Measurements from ENCODE around the gene VPS37B.
"Not testable (repeated sequence)": the region's sequence is repeated elsewhere in the genome, so short reads cannot be mapped to it uniquely, and the experiment has no call there.

Gene VPS37B

DNA sequence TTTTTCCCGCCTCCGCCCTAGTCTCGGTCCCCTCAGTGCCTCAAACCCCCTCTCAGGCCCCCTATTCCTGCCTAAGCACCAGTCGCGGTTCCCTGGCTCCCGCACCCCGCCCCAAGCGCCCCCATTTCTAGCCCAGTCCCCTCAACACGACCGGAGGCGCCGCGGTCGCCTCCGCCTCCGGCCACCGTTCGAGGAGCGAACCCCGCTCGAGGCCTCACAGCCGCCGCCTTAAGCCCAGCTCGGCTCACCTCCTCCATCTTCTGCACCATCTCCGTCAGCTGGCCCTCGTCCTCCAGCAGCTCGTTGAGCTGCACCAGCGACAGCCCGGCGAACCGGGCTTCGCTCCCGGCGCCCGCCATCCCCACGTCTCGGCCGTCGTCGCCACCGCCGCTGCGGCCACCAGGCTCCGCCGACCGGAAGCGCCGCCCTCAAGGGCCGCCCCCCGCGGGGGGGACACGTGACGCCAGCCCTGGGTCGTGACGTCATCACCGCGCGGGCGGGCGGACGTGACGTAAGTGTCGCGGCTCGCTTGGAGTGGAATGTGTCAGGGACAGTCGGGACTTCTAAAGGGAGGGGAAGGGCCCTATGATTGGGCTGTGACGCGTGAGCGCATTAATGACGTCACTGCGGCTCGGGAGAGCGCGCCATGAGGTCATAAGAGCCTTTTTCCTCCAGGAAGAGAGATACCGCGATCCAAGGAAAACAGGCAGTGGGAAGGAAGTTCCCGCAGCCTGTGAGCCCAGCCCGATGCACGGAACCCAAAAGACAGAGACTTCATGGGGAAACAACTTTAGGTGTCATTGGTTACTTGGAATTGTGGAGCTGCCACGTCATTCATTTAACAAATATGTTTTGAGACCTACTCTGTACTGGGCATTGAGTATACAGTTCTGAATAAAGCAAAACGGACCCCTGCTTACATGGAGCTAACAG, at the start of gene VPS37B:
Gene VPS37B (minus strand): TSS at position 421 of the 933 bp plus-strand sequence. CDS start 62 bp downstream, at position 359.
- peak; percentile 83 for DNase-seq (ENCODE audit: low spot score)

DNA sequence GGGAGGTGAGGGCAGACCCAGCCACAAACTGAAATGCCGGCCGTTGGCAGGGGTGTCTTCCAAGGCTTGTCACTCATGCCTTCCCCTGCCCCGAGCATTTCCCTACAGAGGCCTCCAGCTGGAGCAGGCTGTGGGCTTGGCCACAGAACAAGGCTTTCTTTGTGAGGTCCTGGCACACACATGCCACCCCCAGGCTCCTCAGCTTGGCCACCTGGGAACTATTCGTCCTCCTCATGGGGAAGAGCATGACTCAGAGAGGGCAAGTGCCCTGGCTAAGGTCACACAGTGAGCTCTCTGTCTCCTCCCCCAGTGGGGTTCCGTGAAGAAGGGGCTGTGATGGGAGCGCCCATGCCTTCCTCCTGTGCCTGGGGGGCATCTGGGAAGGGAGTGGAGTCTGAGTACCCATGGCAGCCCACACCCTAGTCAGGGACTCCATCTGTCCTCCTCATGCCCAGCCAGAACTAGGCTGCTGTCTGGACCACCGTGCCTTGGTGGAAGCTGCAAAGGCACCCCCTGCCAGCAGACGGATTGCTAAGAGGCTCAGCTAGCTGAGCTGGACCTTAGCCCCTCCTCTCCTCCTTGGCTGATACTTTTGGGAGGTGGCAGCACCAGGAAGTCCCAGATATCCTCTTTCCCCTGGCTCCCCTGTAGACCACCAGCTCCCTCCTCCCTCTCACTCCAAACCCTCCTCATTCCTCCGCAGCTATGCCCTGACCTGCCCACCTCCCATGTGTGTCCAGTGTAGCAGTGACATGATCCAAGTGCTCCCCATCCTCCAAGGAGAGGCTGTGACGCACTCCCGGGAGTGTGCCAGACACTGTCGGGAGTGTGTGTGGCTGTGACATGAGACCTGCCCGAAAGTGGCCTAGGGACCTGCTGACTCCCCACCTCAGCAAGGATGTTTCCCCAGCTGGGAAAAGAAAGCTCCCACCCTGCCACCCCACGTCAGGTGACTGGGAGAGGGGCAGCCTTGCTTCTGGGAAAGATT, 49.0 kb upstream of the VPS37B start:
- no peak for DNase-seq (ENCODE audit: low spot score)

DNA sequence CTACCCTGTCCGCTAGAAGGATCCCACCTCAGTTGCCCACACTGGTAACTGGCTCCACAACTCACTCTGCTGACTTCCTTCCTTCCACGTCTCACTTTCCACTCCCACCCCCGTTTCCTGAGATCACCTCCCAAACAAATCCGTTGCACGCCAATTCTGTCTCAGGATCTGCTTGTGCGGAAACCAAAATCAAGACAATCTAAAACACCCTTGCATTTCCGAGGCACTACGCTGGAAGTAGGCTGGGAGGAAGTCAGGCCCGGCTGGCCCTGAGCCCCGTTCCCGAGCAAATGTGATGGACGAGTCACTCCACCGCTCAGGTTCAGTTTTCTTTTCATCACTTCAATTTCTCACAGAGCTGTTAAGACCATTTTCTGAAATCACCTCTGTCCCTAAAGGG, 47.3 kb upstream of the VPS37B start:
- DNase-seq (ENCODE audit: low spot score), result peak; percentile 76

DNA sequence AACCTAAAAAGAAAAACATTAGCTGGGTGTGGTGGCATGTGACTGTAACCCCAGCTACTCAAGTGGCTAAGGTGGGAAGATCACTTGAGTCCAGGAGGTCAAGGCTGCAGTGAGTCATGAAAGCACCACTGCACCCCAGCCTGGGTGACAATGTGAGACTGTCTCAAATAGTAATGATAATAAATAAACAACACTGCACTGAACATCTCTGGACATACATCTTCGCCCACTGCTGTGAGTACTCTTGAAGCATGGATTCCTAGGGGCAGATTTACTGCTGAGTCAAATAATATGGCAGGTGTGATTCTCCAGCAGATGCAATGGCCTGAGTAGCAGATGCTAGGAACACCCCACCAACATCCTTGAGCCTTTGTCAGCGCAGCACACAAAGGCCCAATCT, 46.7 kb upstream of the VPS37B start:
- DNase-seq (ENCODE audit: low spot score), result no peak

DNA sequence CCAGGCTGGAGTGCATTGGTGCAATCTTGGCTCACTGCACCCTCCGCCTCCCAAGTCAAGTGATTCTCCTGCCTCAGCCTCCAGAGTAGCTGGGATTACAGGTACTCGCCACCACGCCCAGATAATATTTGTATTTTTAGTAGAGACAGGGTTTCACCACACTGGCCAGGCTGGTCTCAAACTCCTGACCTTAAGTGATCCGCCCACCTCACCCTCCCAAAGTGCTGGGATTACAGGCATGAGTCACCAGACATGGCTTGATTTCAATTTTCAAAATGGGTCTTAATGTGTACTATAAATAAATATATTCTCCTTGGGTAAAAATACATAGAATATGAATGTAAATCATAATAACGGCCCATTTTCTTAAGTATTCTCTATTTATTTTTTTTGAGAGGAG, 45.4 kb upstream of the VPS37B start:
- DNase-seq (ENCODE audit: low spot score), result not testable (repeated sequence)

DNA sequence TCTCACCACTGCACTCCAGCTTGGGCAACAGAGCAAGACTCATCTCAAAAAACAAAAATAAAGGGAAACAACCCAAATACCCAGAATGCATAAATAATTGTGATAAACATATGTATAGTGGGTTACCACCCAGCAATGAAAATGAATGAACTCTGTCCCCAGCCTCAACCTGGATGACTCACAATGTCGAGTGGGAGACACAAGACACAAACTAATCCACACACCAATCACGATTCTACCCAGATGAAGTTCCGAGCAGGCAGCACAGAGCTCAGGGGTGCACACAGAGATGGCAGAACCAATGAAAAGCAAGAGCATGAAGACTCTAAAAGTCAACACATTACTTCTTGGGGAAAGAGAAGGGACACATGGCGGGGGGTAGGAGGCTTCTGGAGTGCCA, 43.2 kb upstream of the VPS37B start:
- no peak for DNase-seq (ENCODE audit: low spot score)

DNA sequence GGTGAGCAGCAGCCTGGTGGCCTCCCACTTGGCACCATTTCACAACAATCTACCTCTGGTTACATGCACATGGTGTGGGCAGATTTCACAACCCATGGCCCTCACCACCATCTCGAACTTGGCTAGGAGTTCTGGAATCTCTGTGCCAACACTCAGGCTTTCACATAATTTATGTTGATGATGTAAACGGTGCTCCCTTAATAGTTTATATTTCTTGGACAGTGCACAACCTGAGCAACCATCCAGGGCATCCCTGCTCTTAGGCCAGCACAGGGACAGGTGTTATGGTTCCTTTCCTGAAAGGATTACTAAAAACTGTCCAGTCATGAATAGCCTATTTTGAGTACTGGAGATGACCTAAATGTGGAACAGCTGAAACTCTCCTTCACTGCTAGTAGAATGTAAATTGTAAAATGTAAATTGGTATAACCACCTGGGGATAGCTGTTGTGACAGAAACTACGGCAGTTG, 41.7 kb upstream of the VPS37B start:
- DNase-seq (ENCODE audit: low spot score), result no peak

DNA sequence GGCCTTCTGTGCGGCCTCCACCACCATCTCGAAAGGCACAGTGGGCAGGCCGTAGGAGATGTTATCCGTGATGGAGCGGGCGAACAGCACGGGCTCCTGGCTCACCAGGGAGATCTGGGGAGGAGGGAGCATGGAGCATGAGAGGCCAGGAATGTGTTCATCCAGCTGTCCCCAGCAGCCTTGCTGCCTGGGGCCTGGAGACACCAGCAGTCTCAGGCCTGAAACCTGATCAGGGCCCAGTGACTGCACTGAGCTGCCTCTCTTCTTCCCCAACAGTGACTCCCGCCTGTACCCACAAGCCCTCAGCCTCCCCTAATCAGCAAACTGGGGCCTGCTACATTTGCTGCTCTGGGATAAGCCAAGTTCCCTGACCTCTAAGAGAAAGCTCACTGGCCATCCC, 39.4 kb upstream of the VPS37B start:
- DNase-seq (ENCODE audit: low spot score), result no peak

DNA sequence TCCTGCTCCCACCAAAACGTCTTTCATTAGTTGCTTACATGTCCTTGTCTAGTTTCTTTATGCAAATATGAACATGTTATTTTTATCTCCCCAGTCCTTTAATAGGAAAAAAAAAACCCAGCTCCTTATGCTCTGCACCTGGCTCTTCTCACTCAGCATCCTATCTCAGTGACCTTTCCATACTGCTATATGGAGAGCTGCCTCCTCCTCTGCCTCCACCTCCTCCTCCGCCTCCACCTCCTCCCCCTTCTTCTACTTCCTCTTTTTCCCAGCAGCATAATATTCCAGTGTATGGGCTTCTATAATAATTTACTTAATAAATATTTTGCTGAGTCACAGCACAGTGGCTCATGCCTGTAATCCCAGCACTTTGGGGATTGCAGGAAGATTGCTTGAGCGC, 38.8 kb upstream of the VPS37B start:
- DNase-seq (ENCODE audit: low spot score), result no peak

DNA sequence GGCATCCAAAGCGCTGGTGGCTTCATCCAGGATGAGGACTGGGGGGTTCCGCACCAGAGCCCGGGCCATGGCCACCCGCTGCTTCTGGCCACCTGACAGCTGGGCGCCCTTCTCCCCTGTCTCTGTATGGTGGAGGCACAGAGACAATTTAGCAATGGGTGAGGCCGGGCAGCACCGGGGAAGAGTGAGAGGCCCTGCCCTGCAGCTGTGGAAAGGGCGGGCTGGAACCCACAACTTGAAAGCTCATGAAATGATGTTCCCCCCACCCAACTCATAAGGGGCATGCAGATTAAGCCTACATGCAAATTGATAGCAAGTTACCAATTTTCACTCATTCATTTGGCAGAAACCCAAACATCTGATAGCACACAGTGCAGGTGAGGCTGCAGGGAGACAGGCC, 36.3 kb upstream of the VPS37B start:
- no peak for DNase-seq (ENCODE audit: low spot score)

- no peak for DNase-seq (ENCODE audit: low spot score)
Measured at GRCh38 chr12:122929812-122930211, 33.9 kb upstream of the VPS37B start.

DNA sequence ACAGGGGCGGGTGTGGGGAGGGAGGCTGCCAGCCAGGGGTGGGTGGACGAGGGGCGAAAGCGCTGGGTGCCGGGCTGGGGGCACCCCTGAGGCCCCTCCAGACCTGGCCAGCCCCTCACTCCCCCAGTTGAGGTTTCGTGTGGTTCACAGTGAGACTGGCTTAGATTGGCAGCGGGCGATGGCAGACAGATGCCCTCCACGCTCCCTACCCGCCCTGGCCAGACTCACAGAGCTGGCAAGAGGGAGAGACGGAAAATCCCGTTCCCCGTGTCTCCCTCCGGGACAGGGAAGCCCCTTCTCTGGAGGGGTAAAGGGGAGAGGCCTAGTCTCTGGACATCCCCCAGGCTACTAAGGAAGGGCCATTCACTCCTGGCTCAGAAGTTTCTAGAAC, 33.2 kb upstream of the VPS37B start:
- no peak for DNase-seq (ENCODE audit: low spot score)

DNA sequence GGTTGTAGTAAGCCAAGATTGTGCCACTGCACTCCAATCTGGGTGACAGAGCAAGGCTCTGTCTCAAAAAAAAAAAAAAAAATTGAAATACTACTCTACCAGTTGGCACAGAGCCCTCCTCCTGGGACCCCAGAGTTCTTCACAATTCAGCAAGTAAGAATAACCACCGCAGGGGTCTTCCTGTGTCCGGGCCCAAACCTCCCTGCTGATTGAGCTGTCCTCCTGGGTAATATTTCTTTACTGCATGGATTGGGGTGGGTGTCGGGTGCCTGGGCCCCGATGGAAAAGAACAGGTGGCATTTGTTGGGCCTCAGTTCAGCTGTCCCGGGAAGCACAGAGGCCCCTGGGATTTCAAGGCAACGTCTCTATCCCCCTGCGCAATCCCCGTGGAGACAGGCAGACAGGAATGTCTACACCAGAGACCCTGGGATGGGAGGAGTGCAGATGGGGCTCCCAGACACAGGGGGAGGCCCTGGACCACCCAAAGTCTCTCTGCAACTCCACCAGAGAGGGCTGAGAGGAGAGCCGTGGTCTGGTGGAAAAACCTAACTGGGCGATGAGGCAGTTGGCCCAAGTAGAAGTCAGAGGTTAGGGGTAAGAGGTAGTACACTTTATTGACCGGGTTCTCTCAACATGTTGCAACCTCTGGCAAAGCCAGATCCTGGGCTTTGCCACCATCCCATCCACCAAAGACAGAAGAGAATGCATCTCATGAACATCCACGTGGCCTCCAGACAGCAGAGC, 32.7 kb upstream of the VPS37B start:
- no peak for DNase-seq (ENCODE audit: low spot score)

DNA sequence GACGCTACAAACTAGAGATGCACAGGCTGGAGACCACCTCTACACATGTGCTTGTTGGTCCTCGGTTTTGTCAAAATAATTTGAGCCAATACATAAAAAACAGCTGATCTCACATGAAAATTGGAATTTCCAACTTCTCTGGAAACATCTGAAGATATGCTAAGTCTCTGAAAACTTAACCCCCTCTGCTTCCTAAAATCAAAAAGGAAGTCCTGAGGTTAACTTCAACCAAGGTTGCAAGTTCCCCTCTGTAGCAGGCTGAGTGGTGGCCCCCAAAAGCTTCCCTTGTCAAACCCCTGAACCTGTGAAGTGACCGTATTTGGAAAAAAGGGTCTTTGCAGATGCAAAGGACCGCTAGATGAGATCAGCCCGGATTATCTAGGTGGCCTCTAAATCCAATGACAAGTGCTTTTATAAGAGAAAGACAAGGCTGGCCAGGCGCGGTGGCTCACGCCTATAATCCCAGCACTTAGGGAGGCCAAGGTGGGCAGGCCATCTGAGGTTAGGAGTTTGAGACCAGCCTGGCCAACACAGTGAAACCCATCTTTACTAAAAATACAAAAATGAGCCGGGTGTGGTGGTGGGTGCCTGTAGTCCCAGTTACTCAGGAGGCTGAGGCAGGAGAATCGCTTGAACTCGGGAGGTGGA, 32.0 kb upstream of the VPS37B start:
- DNase-seq (ENCODE audit: low spot score), result no peak

GRCh38 chr12:122921917-122922316, 26.0 kb upstream of the VPS37B start:
- DNase-seq (ENCODE audit: low spot score), result no peak

- no peak for DNase-seq (ENCODE audit: low spot score)
Measured at GRCh38 chr12:122920687-122921086, 24.8 kb upstream of the VPS37B start.

- no peak for DNase-seq (ENCODE audit: low spot score)
Measured at GRCh38 chr12:122918827-122919226, 22.9 kb upstream of the VPS37B start.

DNA sequence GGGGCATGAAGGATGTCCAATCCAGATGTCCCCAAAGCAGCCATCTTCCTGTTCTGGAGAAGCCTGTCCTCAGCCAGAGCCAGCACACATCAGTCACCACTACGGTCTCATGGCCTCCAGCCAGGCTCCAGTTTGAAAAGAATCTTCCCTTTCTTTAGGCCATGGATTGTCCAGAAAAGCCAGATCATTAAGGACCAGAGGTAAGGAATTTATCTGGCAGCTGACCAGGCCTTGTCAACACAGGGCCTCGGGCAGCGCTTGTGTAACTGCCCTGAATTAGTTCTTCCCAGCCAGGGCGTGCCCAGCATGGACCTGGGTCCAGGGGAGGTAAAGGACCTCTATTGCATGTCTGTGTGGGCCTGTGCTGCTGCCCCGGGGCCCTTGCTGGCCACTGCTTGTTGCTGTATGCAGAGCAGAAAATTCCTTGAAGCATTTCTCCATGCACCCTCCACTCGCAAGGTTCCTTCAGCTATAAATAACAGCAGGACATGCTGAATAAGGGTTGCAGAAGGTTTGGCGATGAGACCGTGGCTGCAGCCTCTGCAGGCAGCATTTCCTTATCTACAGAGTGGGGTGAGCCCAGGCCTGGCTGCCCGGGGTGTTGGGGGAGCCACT, 21.7 kb upstream of the VPS37B start:
- DNase-seq (ENCODE audit: low spot score), result no peak

- no peak for DNase-seq (ENCODE audit: low spot score)
Measured at GRCh38 chr12:122909442-122910288, 13.7 kb upstream of the VPS37B start.

DNA sequence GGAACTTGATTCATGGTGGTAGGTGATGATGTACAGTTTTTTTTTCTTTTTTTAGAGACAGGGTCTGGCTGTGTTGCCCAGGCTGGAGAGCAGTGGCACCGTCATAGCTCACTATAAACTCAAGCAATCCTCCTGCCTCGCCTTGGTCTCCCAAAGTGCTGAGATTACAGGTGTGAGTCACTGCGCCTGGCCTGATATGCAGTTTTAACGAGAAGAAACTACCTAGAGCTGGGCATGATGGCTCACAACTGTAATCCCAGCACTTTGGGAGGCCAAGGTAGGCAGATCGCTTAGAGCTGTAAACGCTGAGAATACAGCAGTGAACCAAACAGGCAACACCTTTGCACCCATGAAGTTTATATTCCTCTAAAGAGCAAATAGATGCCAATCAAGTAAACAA, 13.0 kb upstream of the VPS37B start:
- DNase-seq (ENCODE audit: low spot score), result no peak

Measured in kidney capillary endothelial cell (primary cell).